NOMO-1 treated with DMSO at 0.1 percent for 48 hours (cell line): ENCODE results near the gene PRSS48.
"Not testable (repeated sequence)": the region's sequence is repeated elsewhere in the genome, so short reads cannot be mapped to it uniquely, and the experiment has no call there.

ENCODE experiments used
- DNase-seq: peaks from one replicate; lab custom pipeline; 2025; ENCODE audit not compliant: unreplicated experiment; lab: John Stamatoyannopoulos, UW

The PRSS48 gene

GRCh38 chr4:151259752-151260151 is 17.2 kb upstream of the PRSS48 start:
- DNase-seq: no peak

- DNase-seq: no peak
Observed at GRCh38 chr4:151260526-151260925, 16.4 kb upstream of the PRSS48 start.

GRCh38 chr4:151263455-151263854 is 13.5 kb upstream of the PRSS48 start:
- DNase-seq: no peak

- DNase-seq: no peak
Observed at GRCh38 chr4:151266497-151266896, 10.5 kb upstream of the PRSS48 start.

GRCh38 chr4:151267104-151267503 is 9.9 kb upstream of the PRSS48 start:
- DNase-seq: no peak

- DNase-seq: no peak
Observed at GRCh38 chr4:151267822-151268535, 9.0 kb upstream of the PRSS48 start.

GRCh38 chr4:151268905-151269304 is 8.1 kb upstream of the PRSS48 start:
- not testable (repeated sequence) for DNase-seq

- no peak for DNase-seq
Observed at GRCh38 chr4:151284534-151285245, 7.7 kb downstream of the PRSS48 start.

GRCh38 chr4:151287409-151287808 is 10.4 kb downstream of the PRSS48 start:
- DNase-seq: no peak

GRCh38 chr4:151291485-151291884 is 14.5 kb downstream of the PRSS48 start:
- DNase-seq: no peak

- no peak for DNase-seq
Observed at GRCh38 chr4:151292038-151292437, 15.1 kb downstream of the PRSS48 start.

GRCh38 chr4:151294833-151295496 is 18.0 kb downstream of the PRSS48 start:
- DNase-seq: no peak

- no peak for DNase-seq
Observed at GRCh38 chr4:151296227-151296626, 19.3 kb downstream of the PRSS48 start.

GRCh38 chr4:151297170-151297569 is 20.2 kb downstream of the PRSS48 start:
- DNase-seq: no peak

GRCh38 chr4:151302432-151302831 is 25.5 kb downstream of the PRSS48 start:
- DNase-seq: no peak

GRCh38 chr4:151304226-151304625 is 27.3 kb downstream of the PRSS48 start:
- no peak for DNase-seq

- no peak for DNase-seq
Observed at GRCh38 chr4:151304755-151305154, 27.8 kb downstream of the PRSS48 start.

- DNase-seq: no peak
Observed at GRCh38 chr4:151310124-151310728, 33.3 kb downstream of the PRSS48 start.

- no peak for DNase-seq
Observed at GRCh38 chr4:151313306-151314009, 36.5 kb downstream of the PRSS48 start.

- no peak for DNase-seq
Observed at GRCh38 chr4:151314010-151314355, 37.0 kb downstream of the PRSS48 start.

GRCh38 chr4:151314479-151314878 is 37.5 kb downstream of the PRSS48 start:
- no peak for DNase-seq
